PC-3 (cell line): Measurements from ENCODE around the gene S100P.

Source experiments
- EZH2 ChIP-seq: fragments of 300-600 bp; sonication (generic); IDR thresholded peaks from one replicate; pipeline ENCODE4 v1.6.1; 2017; ENCODE audit warnings: antibody characterized with exemption, mild to moderate bottlenecking, low read length; ENCODE audit not compliant: unreplicated experiment
- EZH2phosphoT487 ChIP-seq: fragments of 300-600 bp; sonication (generic); IDR thresholded peaks from 2 replicates; pipeline ENCODE4 v1.6.1; 2018; ENCODE audit warnings: mild to moderate bottlenecking, antibody characterized with exemption, low read length, borderline replicate concordance
- TF ChIP-seq, protein P1 (sequence below): fragments of 300-600 bp; sonication (generic); conservative IDR thresholded peaks from 2 replicates; pipeline ENCODE4 v1.5.1; 2017; ENCODE audit warnings: antibody characterized with exemption, low read depth, mild to moderate bottlenecking, low read length

DNA sequence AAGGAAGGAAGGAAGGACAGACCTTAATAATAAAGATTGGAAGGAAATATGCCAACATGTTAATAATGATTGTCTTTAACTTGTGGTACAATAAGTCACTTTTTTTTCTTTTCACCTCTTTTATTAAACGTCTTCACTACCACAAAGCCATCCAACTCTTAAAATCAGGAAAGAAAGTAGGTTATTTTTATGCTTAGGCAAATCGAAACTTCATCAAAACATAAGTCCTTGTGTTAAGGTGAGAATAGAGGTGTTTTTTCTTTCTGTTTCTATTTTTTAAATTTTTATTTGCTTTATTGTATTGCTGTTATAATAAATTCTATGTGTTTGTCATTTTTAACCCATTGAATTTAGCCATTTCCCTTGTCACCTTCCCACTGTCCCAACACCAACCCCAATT is 48.8 kb downstream of the S100P start:
- TF ChIP-seq, protein P1, sequence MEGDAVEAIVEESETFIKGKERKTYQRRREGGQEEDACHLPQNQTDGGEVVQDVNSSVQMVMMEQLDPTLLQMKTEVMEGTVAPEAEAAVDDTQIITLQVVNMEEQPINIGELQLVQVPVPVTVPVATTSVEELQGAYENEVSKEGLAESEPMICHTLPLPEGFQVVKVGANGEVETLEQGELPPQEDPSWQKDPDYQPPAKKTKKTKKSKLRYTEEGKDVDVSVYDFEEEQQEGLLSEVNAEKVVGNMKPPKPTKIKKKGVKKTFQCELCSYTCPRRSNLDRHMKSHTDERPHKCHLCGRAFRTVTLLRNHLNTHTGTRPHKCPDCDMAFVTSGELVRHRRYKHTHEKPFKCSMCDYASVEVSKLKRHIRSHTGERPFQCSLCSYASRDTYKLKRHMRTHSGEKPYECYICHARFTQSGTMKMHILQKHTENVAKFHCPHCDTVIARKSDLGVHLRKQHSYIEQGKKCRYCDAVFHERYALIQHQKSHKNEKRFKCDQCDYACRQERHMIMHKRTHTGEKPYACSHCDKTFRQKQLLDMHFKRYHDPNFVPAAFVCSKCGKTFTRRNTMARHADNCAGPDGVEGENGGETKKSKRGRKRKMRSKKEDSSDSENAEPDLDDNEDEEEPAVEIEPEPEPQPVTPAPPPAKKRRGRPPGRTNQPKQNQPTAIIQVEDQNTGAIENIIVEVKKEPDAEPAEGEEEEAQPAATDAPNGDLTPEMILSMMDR = no peak
- no peak for TF ChIP-seq EZH2
- TF ChIP-seq EZH2phosphoT487 = no peak
